K562 (cell line): ENCODE results near the gene GRIN1. TPM values are rescaled to one million over a fixed set of nuclear protein-coding genes. Genes with fewer than 3 reads are reported as not detected.

Experiments
- C11orf30 ChIP-seq: fragments of 450-650 bp; IDR thresholded peaks from 2 replicates; pipeline ENCODE4 v1.6.1; 2016; ENCODE audit warnings: low read depth, mild to moderate bottlenecking
- CHD1 ChIP-seq: fragments of 200-600 bp; sonication (generic); IDR thresholded peaks from one replicate; pipeline ENCODE4 v1.6.1; 2012; ENCODE audit warnings: mild to moderate bottlenecking, moderate library complexity, low read length, inconsistent platforms
- E2F8 ChIP-seq: fragments of 450-650 bp; IDR thresholded peaks from 2 replicates; pipeline ENCODE4 v1.7.1; 2018; ENCODE audit warnings: mild to moderate bottlenecking, low read depth; ENCODE audit not compliant: partially characterized antibody
- ETV5 ChIP-seq: sonication (generic); formaldehyde crosslinking; IDR thresholded peaks from 2 replicates; pipeline ENCODE4 v1.4.0; 2020; ENCODE audit warnings: low read depth, mild to moderate bottlenecking, missing genetic modification reagents
- HINFP ChIP-seq: fragments of 450-650 bp; conservative IDR thresholded peaks from 2 replicates; pipeline ENCODE4 v1.6.1; 2016; ENCODE audit warnings: missing genetic modification characterization, low read depth, mild to moderate bottlenecking, control low read depth, missing compliant biosample characterization
- HMGXB4 ChIP-seq: sonication (generic); formaldehyde crosslinking; IDR thresholded peaks from 2 replicates; pipeline ENCODE4 v1.8.1; 2023; ENCODE audit warnings: mild to moderate bottlenecking, missing genetic modification reagents
- KDM2B ChIP-seq: fragments of 250-450 bp; sonication (Bioruptor Pico); IDR thresholded peaks from 2 replicates; pipeline ENCODE4 v1.8.0; 2021; ENCODE audit warnings: mild to moderate bottlenecking, moderate library complexity
- NFIX ChIP-seq: fragments of 250-450 bp; sonication (Bioruptor Pico); IDR thresholded peaks from 2 replicates; pipeline ENCODE4 v1.4.0; 2020; ENCODE audit warnings: low read depth, mild to moderate bottlenecking, moderate library complexity
- PHB ChIP-seq: fragments of 250-450 bp; sonication (Bioruptor Pico); IDR thresholded peaks from 2 replicates; pipeline ENCODE4 v1.5.0; 2021
- POLR2H ChIP-seq: IDR thresholded peaks from 2 replicates; pipeline ENCODE4 v1.6.1; 2016; ENCODE audit warnings: missing genetic modification characterization, low read depth, mild to moderate bottlenecking, control low read depth, missing compliant biosample characterization, moderate library complexity
- RBM25 ChIP-seq: fragments of 200-400 bp; formaldehyde crosslinking; IDR thresholded peaks from 2 replicates; pipeline ENCODE4 v1.6.1; 2018; ENCODE audit warnings: low read length, low read depth, moderate library complexity; ENCODE audit not compliant: severe bottlenecking
- SMAD4 ChIP-seq: fragments of 250-450 bp; sonication (Bioruptor Pico); conservative IDR thresholded peaks from 2 replicates; pipeline ENCODE4 v1.8.0; 2021; ENCODE audit warnings: inconsistent platforms, mild to moderate bottlenecking, moderate library complexity
- ZBTB11 ChIP-seq, 3 experiments: fragments of 200-800 bp in 1 of 3; fragments of 250-450 bp in 1 of 3; fragments of 450-650 bp in 1 of 3; sonication (Bioruptor Pico) in 1 of 3; sonication (Bioruptor generic) in 1 of 3; formaldehyde crosslinking in 1 of 3; IDR thresholded peaks; 2 replicates each; pipeline versions ENCODE4 v1.6.1 to v1.8.0; 2016 to 2022; ENCODE audit warnings: mild to moderate bottlenecking in 2 of 3, missing genetic modification characterization in 2 of 3, missing compliant biosample characterization in 1 of 3, moderate library complexity in 1 of 3
- ZNF212 ChIP-seq: fragments of 450-650 bp; formaldehyde crosslinking; IDR thresholded peaks from 2 replicates; pipeline ENCODE4 v1.4.0; 2020; ENCODE audit warnings: mild to moderate bottlenecking
- ZNF785 ChIP-seq: fragments of 250-450 bp; sonication (Bioruptor Pico); IDR thresholded peaks from 2 replicates; pipeline ENCODE4 v1.4.0; 2020; ENCODE audit warnings: mild to moderate bottlenecking
- polyA plus RNA-seq, 8 experiments: library from polyadenylated mRNA; depleted of rRNA in 4 of 8; stranded (reverse) in 5 of 8; unstranded in 3 of 8; fragments of >200 nt; fragmentation: Nextera tagmentation in 2 of 8; fragmentation: Illumina TruSeq in 1 of 8; extraction: Ambion mirVana in 2 of 8; extraction: Trizol in 1 of 8; gene quantifications; 2 replicates each; pipeline versions ENCODE4 v1.2.1 to v1.2.3, GENCODE V29; 2011 to 2014; ENCODE audit warnings: inconsistent platforms in 1 of 8, missing spikeins in 1 of 8
- total RNA-seq, 7 experiments: library from RNA; depleted of rRNA in 6 of 7; stranded (reverse); fragments of >200 nt in 6 of 7; fragmentation: Illumina TruSeq in 2 of 7; extraction: Trizol in 2 of 7; gene quantifications; 2 replicates each; pipeline versions ENCODE4 v1.2.1 to v1.2.3, GENCODE V29; 2011 to 2021; ENCODE audit warnings: low replicate concordance in 1 of 7

GRIN1 gene
- total and polyA plus RNA-seq, 9 of the 15 experiments (the other 6 are each of a cell fraction or from before 2014, with no cell fraction given): 0.03 to 0.35 (median 0.16) TPM; not detected in 6

- TF ChIP-seq C11orf30 (peak; percentile 100), NFIX (CRISPR knock-in tag) (no peak), POLR2H (tag) (peak; percentile 63), PHB (CRISPR knock-in tag) (no peak), RBM25 (no peak), ZNF785 (CRISPR knock-in tag) (no peak), ETV5 (CRISPR knock-in tag) (0 out of 2 replicates have a peak, but pooled peaks have one; percentile 21), ZBTB11 (CRISPR knock-in tag; IDR thresholded peaks at IDR 0.05) (peak in 1 of 3 experiments; percentile 72; a peak in 2 of 6 replicates), ZNF212 (no peak), CHD1 (no peak), E2F8 (peak; percentile 96), HINFP (tag) (no peak), HMGXB4 (CRISPR knock-in tag) (peak; percentile 72; the same call in 1 of the 2 replicates), KDM2B (CRISPR knock-in tag) (peak; percentile 6; the same call in 1 of the 2 replicates), SMAD4 (peak; percentile 68; the same call in 1 of the 2 replicates)
These were observed 49.7 kb downstream of the GRIN1 start, which contains the start of the genes ANAPC2 and SSNA1 (continued) for GRCh38 chr9:137188490-137189296.
